HG03097 (cell line): ENCODE results near the gene OR51G1.
"Not testable (repeated sequence)": the region's sequence is repeated elsewhere in the genome, so short reads cannot be mapped to it uniquely, and the experiment has no call there.

Experiments used
- ATAC-seq: cut with Tn5 transposase; IDR thresholded peaks from one replicate; pipeline ENCODE4 v1.9.1; 2021; ENCODE audit not compliant: unreplicated experiment, low FRiP score

OR51G1 gene

GRCh38 chr11:4924239-4924638, at the start of gene OR51G1:
Gene OR51G1 (minus strand): TSS chr11:4924339. CDS start chr11:4924339, 0 bp downstream.
- no peak for ATAC-seq

- ATAC-seq: no peak
These were observed 38.7 kb upstream of the OR51G1 start for GRCh38 chr11:4962816-4963215.

GRCh38 chr11:4960877-4961276, 36.7 kb upstream of the OR51G1 start:
- ATAC-seq: no peak

- ATAC-seq: no peak
These were observed 33.3 kb upstream of the OR51G1 start for GRCh38 chr11:4957396-4957795.

- ATAC-seq: not testable (repeated sequence)
These were observed 31.5 kb upstream of the OR51G1 start, which contains the start of gene OR51A2 for GRCh38 chr11:4955613-4956012. Gene OR51A2 (minus strand): TSS chr11:4955713. CDS start chr11:4955713, 0 bp downstream.

- no peak for ATAC-seq
These were observed 23.4 kb upstream of the OR51G1 start, which contains the start of gene OR51A4 for GRCh38 chr11:4947505-4947904. Gene OR51A4 (minus strand): TSS chr11:4947605. CDS start chr11:4947100, 505 bp downstream.

- no peak for ATAC-seq
These were observed 12.6 kb upstream of the OR51G1 start for GRCh38 chr11:4936745-4937144.

GRCh38 chr11:4932751-4933150, 8.6 kb upstream of the OR51G1 start:
- ATAC-seq: no peak

- ATAC-seq: no peak
These were observed 2.5 kb upstream of the OR51G1 start for GRCh38 chr11:4926608-4927007.

- no peak for ATAC-seq
These were observed 1.8 kb downstream of the OR51G1 start for GRCh38 chr11:4922304-4922703.

GRCh38 chr11:4921796-4922195, 2.3 kb downstream of the OR51G1 start:
- ATAC-seq: no peak

- no peak for ATAC-seq
These were observed 4.9 kb downstream of the OR51G1 start, which contains the start of gene OR51G2 for GRCh38 chr11:4919250-4919649. Gene OR51G2 (minus strand): TSS chr11:4919350. CDS start chr11:4915663, 3,687 bp downstream.

GRCh38 chr11:4916581-4916980, 7.6 kb downstream of the OR51G1 start:
- no peak for ATAC-seq

- no peak for ATAC-seq
These were observed 20.7 kb downstream of the OR51G1 start, which contains the start of gene OR51A7 for GRCh38 chr11:4903484-4903883. Gene OR51A7 (plus strand): TSS chr11:4903783. CDS start chr11:4907370, 3,587 bp downstream.

GRCh38 chr11:4891996-4892640, 32.0 kb downstream of the OR51G1 start:
- ATAC-seq: no peak

- no peak for ATAC-seq
These were observed 33.9 kb downstream of the OR51G1 start for GRCh38 chr11:4890279-4890678.

GRCh38 chr11:4887591-4887990, 36.5 kb downstream of the OR51G1 start:
- no peak for ATAC-seq

- no peak for ATAC-seq
These were observed 38.0 kb downstream of the OR51G1 start for GRCh38 chr11:4886186-4886585.

GRCh38 chr11:4884361-4884760, 39.8 kb downstream of the OR51G1 start:
- ATAC-seq: no peak

- no peak for ATAC-seq
These were observed 41.6 kb downstream of the OR51G1 start for GRCh38 chr11:4882543-4882942.

- no peak for ATAC-seq
These were observed 42.2 kb downstream of the OR51G1 start, which contains the start of gene OR51T1 for GRCh38 chr11:4881860-4882500. Gene OR51T1 (plus strand): TSS chr11:4881900. CDS start chr11:4881900, 0 bp downstream.

GRCh38 chr11:4881188-4881587, 43.0 kb downstream of the OR51G1 start:
- ATAC-seq: no peak
